ENCODE data around the gene MOSMO. TPM values are rescaled to one million over a fixed set of nuclear protein-coding genes. Genes with fewer than 3 reads are reported as not detected.
"Not testable (repeated sequence)": the region's sequence is repeated elsewhere in the genome, so short reads cannot be mapped to it uniquely, and the experiment has no call there.

The MOSMO gene
- total and polyA plus RNA-seq, 2 donors from 2014 or later = 6.3 to 12.8 TPM

DNA sequence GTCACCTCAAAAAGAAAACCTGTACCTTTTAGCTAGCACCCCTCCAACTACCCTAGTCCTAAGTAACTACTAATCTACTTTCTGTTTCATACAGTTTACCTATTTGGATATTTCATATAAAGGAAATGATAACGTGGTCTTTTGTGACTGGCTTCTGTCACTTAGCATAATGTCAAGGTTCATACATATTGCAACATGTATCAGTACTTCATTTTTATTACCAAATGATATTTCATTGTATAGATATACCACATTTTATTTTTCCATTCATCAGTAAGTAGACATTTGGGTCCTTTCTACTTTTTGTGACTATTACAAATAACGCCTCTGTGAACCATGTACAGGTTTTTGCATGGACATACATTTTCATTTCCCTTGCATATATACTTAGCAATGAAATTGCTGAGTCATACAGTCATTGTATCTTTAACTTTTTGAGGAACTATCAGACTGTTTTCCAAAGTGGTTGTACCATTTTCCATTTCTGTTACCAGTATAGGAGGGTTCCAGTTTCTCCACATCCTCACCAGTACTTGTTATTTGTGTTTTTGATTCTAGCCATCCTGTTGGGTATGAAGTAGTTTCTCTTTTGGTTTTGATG is 23.7 kb downstream of the MOSMO start:
- intact Hi-C loops (cut with DNase I) = no loop called here
- no peak overlapping the region for H3K9ac ChIP-seq (ENCODE audit: low read length in 3 of 3)
- no peak for FAIRE-seq
- TF ChIP-seq CTCF (IDR thresholded peaks at IDR 0.05; ENCODE audit: borderline replicate concordance, extremely low read depth, insufficient read depth) = no peak
- peaks cover 0 to 12% (median 5%) of the 10 kb centered on the region in 3 donors for H3K4me1 ChIP-seq (ENCODE audit: control insufficient read depth in 2 of 3, insufficient read depth in 2 of 3, low read depth in 1 of 3, low read length in 3 of 3)
- no peak overlapping the region for H3K27ac ChIP-seq (ENCODE audit: low read depth in 2 of 2, low read length in 2 of 2)
- no peaks in the 10 kb centered on the region for H3K27me3 ChIP-seq (ENCODE audit: control insufficient read depth, insufficient read depth, low read length)
- H3K9me3 ChIP-seq (ENCODE audit: control insufficient read depth in 2 of 3, insufficient read depth in 1 of 3, low read length in 3 of 3) = no peaks in the 10 kb centered on the region
- H3K36me3 ChIP-seq (ENCODE audit: control insufficient read depth in 2 of 3, insufficient read depth in 3 of 3, low read length in 3 of 3) = peaks cover 0 to 2% (median 0%) of the 10 kb centered on the region in 3 donors
- H3K4me3 ChIP-seq (ENCODE audit: low read length in 3 of 3) = no peak overlapping the region
- no peak for DNase-seq

DNA sequence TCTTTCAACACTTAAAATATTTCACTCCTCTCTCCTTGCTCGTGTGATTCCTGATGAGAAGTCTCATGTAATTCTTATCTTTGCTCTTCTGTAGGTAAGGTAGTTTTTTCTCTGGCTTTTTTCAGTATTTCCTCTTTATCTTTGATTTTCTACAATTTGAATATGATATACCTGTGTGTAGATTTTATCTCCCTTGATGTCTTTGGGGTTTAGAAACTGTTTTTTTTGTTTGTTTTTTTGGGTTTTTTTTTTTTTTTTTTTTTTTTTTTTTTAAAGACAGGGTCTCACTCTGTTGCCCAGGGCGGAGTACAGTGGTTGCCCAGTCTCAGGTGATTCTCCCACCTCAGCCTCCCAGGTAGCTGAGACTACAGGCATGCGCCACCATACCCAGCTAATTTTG is 26.6 kb downstream of the MOSMO start:
- H3K9me3 ChIP-seq (ENCODE audit: control insufficient read depth in 2 of 3, insufficient read depth in 1 of 3, low read length in 3 of 3) = no peaks in the 10 kb centered on the region
- intact Hi-C loops (cut with DNase I) = no loop called here
- no peak overlapping the region for H3K4me3 ChIP-seq (ENCODE audit: low read length in 3 of 3)
- no peak for DNase-seq
- peaks cover 0 to 2% (median 2%) of the 10 kb centered on the region in 3 donors for H3K36me3 ChIP-seq (ENCODE audit: control insufficient read depth in 2 of 3, insufficient read depth in 3 of 3, low read length in 3 of 3)
- TF ChIP-seq CTCF (IDR thresholded peaks at IDR 0.05; ENCODE audit: borderline replicate concordance, extremely low read depth, insufficient read depth) = no peak
- H3K9ac ChIP-seq (ENCODE audit: low read length in 3 of 3) = no peak overlapping the region
- no peak for FAIRE-seq
- H3K4me1 ChIP-seq (ENCODE audit: control insufficient read depth in 2 of 3, insufficient read depth in 2 of 3, low read depth in 1 of 3, low read length in 3 of 3) = no peaks in the 10 kb centered on the region
- H3K27ac ChIP-seq (ENCODE audit: low read depth in 2 of 2, low read length in 2 of 2) = no peak overlapping the region
- no peaks in the 10 kb centered on the region for H3K27me3 ChIP-seq (ENCODE audit: control insufficient read depth, insufficient read depth, low read length)

GRCh38 chr16:22035153-22035552 is 27.2 kb downstream of the MOSMO start:
- no peak for FAIRE-seq
- H3K27me3 ChIP-seq (ENCODE audit: control insufficient read depth, insufficient read depth, low read length) = no peaks in the 10 kb centered on the region
- DNase-seq = no peak
- H3K4me3 ChIP-seq (ENCODE audit: low read length in 3 of 3) = no peak overlapping the region
- no peak overlapping the region for H3K9ac ChIP-seq (ENCODE audit: low read length in 3 of 3)
- no peaks in the 10 kb centered on the region for H3K4me1 ChIP-seq (ENCODE audit: control insufficient read depth in 2 of 3, insufficient read depth in 2 of 3, low read depth in 1 of 3, low read length in 3 of 3)
- intact Hi-C loops (cut with DNase I) = no loop called here
- no peaks in the 10 kb centered on the region for H3K9me3 ChIP-seq (ENCODE audit: control insufficient read depth in 2 of 3, insufficient read depth in 1 of 3, low read length in 3 of 3)
- TF ChIP-seq CTCF (IDR thresholded peaks at IDR 0.05; ENCODE audit: borderline replicate concordance, extremely low read depth, insufficient read depth) = no peak
- H3K27ac ChIP-seq (ENCODE audit: low read depth in 2 of 2, low read length in 2 of 2) = no peak overlapping the region
- peaks cover 0 to 2% (median 2%) of the 10 kb centered on the region in 3 donors for H3K36me3 ChIP-seq (ENCODE audit: control insufficient read depth in 2 of 3, insufficient read depth in 3 of 3, low read length in 3 of 3)

GRCh38 chr16:22043882-22044281 is 36.0 kb downstream of the MOSMO start:
- H3K27ac ChIP-seq (ENCODE audit: low read depth in 2 of 2, low read length in 2 of 2); intact Hi-C loops (cut with DNase I); H3K4me3 ChIP-seq (ENCODE audit: low read length in 3 of 3); DNase-seq; H3K9ac ChIP-seq (ENCODE audit: low read length in 3 of 3); H3K27me3 ChIP-seq (ENCODE audit: control insufficient read depth, insufficient read depth, low read length); H3K9me3 ChIP-seq (ENCODE audit: control insufficient read depth in 2 of 3, insufficient read depth in 1 of 3, low read length in 3 of 3); H3K36me3 ChIP-seq (ENCODE audit: control insufficient read depth in 2 of 3, insufficient read depth in 3 of 3, low read length in 3 of 3); FAIRE-seq; H3K4me1 ChIP-seq (ENCODE audit: control insufficient read depth in 2 of 3, insufficient read depth in 2 of 3, low read depth in 1 of 3, low read length in 3 of 3): not testable (repeated sequence)

- H3K27me3 ChIP-seq (ENCODE audit: control insufficient read depth, insufficient read depth, low read length); FAIRE-seq; intact Hi-C loops (cut with DNase I); H3K36me3 ChIP-seq (ENCODE audit: control insufficient read depth in 2 of 3, insufficient read depth in 3 of 3, low read length in 3 of 3); H3K9me3 ChIP-seq (ENCODE audit: control insufficient read depth in 2 of 3, insufficient read depth in 1 of 3, low read length in 3 of 3); H3K27ac ChIP-seq (ENCODE audit: low read depth in 2 of 2, low read length in 2 of 2); H3K4me3 ChIP-seq (ENCODE audit: low read length in 3 of 3); DNase-seq; H3K4me1 ChIP-seq (ENCODE audit: control insufficient read depth in 2 of 3, insufficient read depth in 2 of 3, low read depth in 1 of 3, low read length in 3 of 3); H3K9ac ChIP-seq (ENCODE audit: low read length in 3 of 3): not testable (repeated sequence)
Measured at GRCh38 chr16:22045888-22046287, 38.0 kb downstream of the MOSMO start.
